ENCODE results near the gene MCU. TPM values are rescaled to one million over a fixed set of nuclear protein-coding genes. Genes with fewer than 3 reads are reported as not detected.
A peak's percentile ranks its signal among the peaks of the same experiment; 100 is the strongest.

MCU gene
- total RNA-seq, 1 experiment from 2014 or later, result 26.8 TPM

- no peaks in the 10 kb centered on the region for H3K36me3 ChIP-seq (ENCODE audit: control insufficient read depth in 1 of 2, insufficient read depth in 2 of 2, low read length in 2 of 2)
- RAD21 ChIA-PET (ENCODE audit: low non-redundant PET in 1 of 2, low total read pairs in 2 of 2, uncharacterized antibody in 2 of 2, unreplicated experiment in 2 of 2), result no interaction called here
- H3K27ac ChIP-seq (ENCODE audit: low read depth, low read length), result no peak overlapping the region
- H3K4me2 ChIP-seq (ENCODE audit: low read length), result 0 out of 2 replicates have a peak overlapping the region, but pooled peaks have one; percentile 17
- CTCF ChIA-PET, result no interaction called here
- no peaks in the 10 kb centered on the region for H3K9me2 ChIP-seq (ENCODE audit: insufficient read depth)
- no peak overlapping the region for H3K9ac ChIP-seq (ENCODE audit: low read length)
- H3K27me3 ChIP-seq (ENCODE audit: insufficient read depth, low read length), result no peaks in the 10 kb centered on the region
- intact Hi-C loops (cut with micrococcal nuclease), result no loop called here
- H3K4me3 ChIP-seq (replicated peaks in 1 of 2; ENCODE audit: low read depth in 1 of 2, low read length in 2 of 2), result no peak overlapping the region
- no peaks in the 10 kb centered on the region for H3K9me3 ChIP-seq (ENCODE audit: control insufficient read depth in 1 of 2, insufficient read depth in 1 of 2, low read depth in 1 of 2, low read length in 2 of 2)
- no peaks in the 10 kb centered on the region for H4K20me1 ChIP-seq (ENCODE audit: insufficient read depth)
- BruUV-seq (replicated peaks), result no TSS peak
- no peaks in the 10 kb centered on the region; the same call in 1 of the 2 replicates for H3K79me2 ChIP-seq (ENCODE audit: insufficient read depth, low read length)
- TF ChIP-seq ZNF274 (IDR thresholded peaks at IDR 0.05; ENCODE audit: low read depth, low read length), result no peak
- TF ChIP-seq CTCF (IDR thresholded peaks at IDR 0.05 in 2 of 3, conservative IDR thresholded peaks at IDR 0.05 in 1 of 3; ENCODE audit: borderline replicate concordance in 1 of 3, insufficient read depth in 1 of 3, low read depth in 2 of 3, low read length in 2 of 3), result no peak
- no peak for TF ChIP-seq ELF1 (IDR thresholded peaks at IDR 0.05; ENCODE audit: borderline replicate concordance, low read depth)
- TF ChIP-seq CEBPB (IDR thresholded peaks at IDR 0.05; ENCODE audit: low read depth), result no peak
- no peak for TF ChIP-seq POLR2AphosphoS5 (IDR thresholded peaks at IDR 0.05; ENCODE audit: low read depth, low read length)
- TF ChIP-seq YY1 (IDR thresholded peaks at IDR 0.05; ENCODE audit: extremely low read depth, insufficient replicate concordance, low read depth, low read length), result no peak
- no peak for TF ChIP-seq EGR1 (IDR thresholded peaks at IDR 0.05; ENCODE audit: low read depth)
- TF ChIP-seq ATF3 (IDR thresholded peaks at IDR 0.05), result no peak
- TF ChIP-seq POLR2A (IDR thresholded peaks at IDR 0.05; ENCODE audit: borderline replicate concordance, extremely low read depth, insufficient read depth, insufficient read length), result no peak
- TF ChIP-seq ZFX (IDR thresholded peaks at IDR 0.05), result no peak
- TF ChIP-seq CBX3 (IDR thresholded peaks at IDR 0.05; ENCODE audit: low read depth), result no peak
- ATAC-seq (no peak), DNase-seq (ENCODE audit: low read depth, low spot score) (no peak)
- POLR2A ChIA-PET, result no interaction called here
- peaks cover 0 to 10% of the 10 kb centered on the region in 2 experiments; a peak in 2 of 4 replicates for H3K4me1 ChIP-seq (ENCODE audit: control insufficient read depth in 1 of 2, insufficient read depth in 2 of 2, low read length in 2 of 2)
- no peak overlapping the region for H2AFZ ChIP-seq (ENCODE audit: low read depth, low read length, poor library complexity, severe bottlenecking)
Observed at GRCh38 chr10:72754275-72755032, 62.5 kb downstream of the MCU start.

Measured in HCT116 (cell line).